B cell (primary cell): ENCODE results near the gene VTI1A. TPM values are rescaled to one million over a fixed set of nuclear protein-coding genes. Genes with fewer than 3 reads are reported as not detected.

Experiments used
- ATAC-seq: fragments of 200-7000 bp; cut with Tn5 transposase; one replicate; pipeline ENCODE4 v1.10.0; 2021; ENCODE audit warnings: low read depth, mild to moderate bottlenecking, moderate number of reproducible peaks, moderate library complexity
- CTCF ChIA-PET: fragments of 350-600 bp; sonication (Branson Sonifier 250); formaldehyde crosslinking; loops from one replicate; lab custom pipeline; 2021; ENCODE audit warnings: antibody characterized with exemption, inconsistent platforms; lab: Charles Lee
- POLR2A ChIA-PET: fragments of 350-600 bp; sonication (Branson Sonifier 250); formaldehyde crosslinking; loops from one replicate; lab custom pipeline; 2021; ENCODE audit warnings: antibody characterized with exemption; lab: Charles Lee
- DNase-seq: peaks from one replicate; pipeline ENCODE4 v3.0.0; 2013
- H2AFZ ChIP-seq: 2 replicates; pipeline ENCODE4 v1.6.1; 2012; ENCODE audit warnings: mild to moderate bottlenecking, low read depth, low read length; ENCODE audit not compliant: insufficient read depth, poor library complexity, severe bottlenecking
- H3K27ac ChIP-seq, 2 donors: 1 replicate in 1 of 2; 2 replicates in 1 of 2; pipeline ENCODE4 v1.5.1; 2012 to 2013; ENCODE audit warnings: low read length in 2 of 2, mild to moderate bottlenecking in 2 of 2, moderate library complexity in 1 of 2
- H3K27me3 ChIP-seq, 4 experiments: fragments of 200-600 bp in 1 of 4; sonication (generic) in 1 of 4; replicated peaks in 1 of 4; 1 replicate in 2 of 4; 2 replicates in 2 of 4; pipeline versions ENCODE4 v1.6.1 to v1.7.0; 2013 to 2016; ENCODE audit warnings: low read length in 3 of 4, mild to moderate bottlenecking in 2 of 4, mixed read lengths in 1 of 4, moderate library complexity in 1 of 4; ENCODE audit not compliant: insufficient read depth in 4 of 4, control insufficient read depth in 3 of 4; ENCODE audit errors: control extremely low read depth in 1 of 4
- H3K36me3 ChIP-seq, 2 experiments: replicated peaks in 1 of 2; 1 replicate in 1 of 2; 2 replicates in 1 of 2; pipeline versions ENCODE4 v1.6.1 to v1.7.1; 2013; ENCODE audit warnings: low read length in 1 of 2; ENCODE audit not compliant: insufficient read depth in 2 of 2, control insufficient read depth in 1 of 2; ENCODE audit errors: control extremely low read depth in 1 of 2, extremely low read depth in 1 of 2
- H3K4me1 ChIP-seq, 2 donors: fragments of 200-600 bp in 1 of 2; sonication (generic) in 1 of 2; 1 replicate in 1 of 2; 2 replicates in 1 of 2; pipeline versions ENCODE4 v1.5.1 to v1.6.1; 2013 to 2017; ENCODE audit warnings: low read length in 2 of 2; ENCODE audit not compliant: control insufficient read depth in 2 of 2, insufficient read depth in 2 of 2
- H3K4me2 ChIP-seq: replicated peaks from 2 replicates; pipeline ENCODE3; 2012; ENCODE audit warnings: mild to moderate bottlenecking, low read depth, low read length; ENCODE audit not compliant: poor library complexity, severe bottlenecking
- H3K4me3 ChIP-seq, 5 experiments: fragments of 200-600 bp in 1 of 5; sonication (generic) in 1 of 5; 1 replicate in 3 of 5; 2 replicates in 2 of 5; pipeline versions ENCODE4 v1.5.1 to v1.7.0; 2011 to 2016; ENCODE audit warnings: low read length in 4 of 5, mild to moderate bottlenecking in 4 of 5, low read depth in 2 of 5, control low read depth in 1 of 5, moderate library complexity in 1 of 5; ENCODE audit not compliant: insufficient read depth in 1 of 5; ENCODE audit errors: control extremely low read depth in 1 of 5, extremely low read depth in 1 of 5
- H3K79me2 ChIP-seq: fragments of 200-600 bp; sonication (generic); one replicate; pipeline ENCODE4 v1.6.0; 2016; ENCODE audit warnings: low read length; ENCODE audit not compliant: control insufficient read depth, insufficient read depth
- H3K9ac ChIP-seq: fragments of 200-600 bp; sonication (generic); 2 replicates; pipeline ENCODE4 v1.6.1; 2017; ENCODE audit warnings: mild to moderate bottlenecking, low read length, moderate library complexity
- H3K9me3 ChIP-seq, 3 donors: one replicate each; pipeline versions ENCODE4 v1.6.1 to v1.7.1; 2013; ENCODE audit warnings: low read length in 2 of 3; ENCODE audit not compliant: control insufficient read depth in 2 of 3, insufficient read depth in 1 of 3; ENCODE audit errors: control extremely low read depth in 1 of 3
- H4K20me1 ChIP-seq: 2 replicates; pipeline ENCODE4 v1.6.0; 2012; ENCODE audit warnings: mild to moderate bottlenecking, low read length; ENCODE audit not compliant: insufficient read depth, control insufficient read depth, poor library complexity, severe bottlenecking
- H3K27ac Mint-ChIP-seq: one replicate; pipeline ENCODE4 v1.8.0; 2021; ENCODE audit warnings: mixed read lengths
- H3K27me3 Mint-ChIP-seq: one replicate; pipeline ENCODE4 v1.8.0; 2021; ENCODE audit warnings: mixed read lengths
- H3K4me1 Mint-ChIP-seq: one replicate; pipeline ENCODE4 v1.8.0; 2021; ENCODE audit warnings: mixed read lengths
- H3K4me3 Mint-ChIP-seq: one replicate; pipeline ENCODE4 v1.8.0; 2021; ENCODE audit warnings: mixed read lengths
- H3K9me3 Mint-ChIP-seq: one replicate; pipeline ENCODE4 v1.8.0; 2022; ENCODE audit warnings: mixed read lengths; ENCODE audit not compliant: insufficient read depth
- EZH2 ChIP-seq: IDR thresholded peaks from 2 replicates; pipeline ENCODE4 v1.6.1; 2012; ENCODE audit warnings: borderline replicate concordance, low read depth, mild to moderate bottlenecking, moderate library complexity, low read length; ENCODE audit not compliant: insufficient read depth, poor library complexity, severe bottlenecking
- WGBS: methylation state at CpG from one replicate; pipeline ENCODE4 v1.1.5; 2013; ENCODE audit warnings: missing lambda C conversion rate; ENCODE audit not compliant: insufficient coverage; 5-methylcytosine and 5-hydroxymethylcytosine counted together
- intact Hi-C: fragments of 100-400 bp; cut with micrococcal nuclease; formaldehyde crosslinking; loops from one replicate; pipeline ENCODE4 v1.10.0; 2022
- polyA plus RNA-seq: library from polyadenylated mRNA; depleted of rRNA; stranded (reverse); fragments of >200 nt; gene quantifications from 2 replicates; pipeline ENCODE4 v1.2.3, GENCODE V29; 2012
- total RNA-seq, 2 donors: library from RNA; stranded (reverse); fragments of 120-200 nt in 1 of 2; gene quantifications; 1 replicate in 1 of 2; 2 replicates in 1 of 2; pipeline versions ENCODE4 v1.2.3 to v1.2.4, GENCODE V29; 2013 to 2022
- TF ChIP-seq, protein P1 (sequence below): fragments of 200-600 bp; IDR thresholded peaks from one replicate; pipeline ENCODE4 v1.8.0; 2022; ENCODE audit warnings: antibody characterized with exemption, mild to moderate bottlenecking

Gene VTI1A
- total and polyA plus RNA-seq, 2 donors (not counting 1 experiment from before 2014, with no cell fraction given): 20.0 to 84.1 TPM

DNA sequence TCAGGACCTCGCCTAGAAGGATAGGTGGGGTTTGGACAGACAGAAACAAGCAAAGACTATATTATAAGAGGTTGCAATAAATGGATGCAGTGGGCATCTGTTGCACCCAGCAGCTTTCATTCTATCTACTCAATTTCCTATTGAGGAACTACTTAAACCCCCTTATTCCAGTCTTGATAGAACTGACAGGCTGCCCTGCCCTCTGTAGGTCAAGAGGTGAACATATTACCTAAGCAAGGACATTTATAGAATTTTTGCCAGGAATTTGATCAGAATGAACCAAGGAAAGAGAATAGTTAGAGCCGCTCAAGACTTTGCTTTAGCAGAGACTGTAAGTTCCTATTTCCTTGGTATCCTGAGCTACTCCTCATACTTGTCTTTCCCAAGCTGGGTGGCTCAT is 9.5 kb downstream of the VTI1A start:
- no peak for DNase-seq
- CTCF ChIA-PET: interaction anchor here (0.7 to 1.2 kb wide), 4 partner anchors 8 to 22 kb away, joined by 3 to 4 read pairs (median 3); no protein-coding TSS in a partner anchor

DNA sequence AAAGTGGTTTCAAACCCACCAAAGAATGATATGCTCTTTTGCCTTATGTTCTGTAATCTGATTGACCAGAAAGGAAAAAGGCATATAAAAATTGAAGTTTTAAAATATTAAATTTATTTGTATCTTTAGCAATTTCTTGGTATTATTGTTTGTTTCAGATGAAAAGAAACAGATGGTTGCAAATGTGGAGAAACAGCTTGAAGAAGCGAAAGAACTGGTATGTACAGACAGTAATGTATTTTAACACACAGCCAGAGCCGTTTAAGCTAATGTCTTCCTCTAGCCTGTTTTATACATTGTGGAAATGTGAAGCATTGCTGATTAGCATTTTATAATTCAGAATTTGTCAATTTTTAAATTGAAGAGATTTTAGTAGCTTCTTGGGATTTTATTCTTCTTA is 13.4 kb downstream of the VTI1A start:
- H4K20me1 ChIP-seq: peaks cover 6% of the 10 kb centered on the region
- ATAC-seq (no peak), DNase-seq (no peak)
- TF ChIP-seq EZH2: no peak
- TF ChIP-seq, protein P1, sequence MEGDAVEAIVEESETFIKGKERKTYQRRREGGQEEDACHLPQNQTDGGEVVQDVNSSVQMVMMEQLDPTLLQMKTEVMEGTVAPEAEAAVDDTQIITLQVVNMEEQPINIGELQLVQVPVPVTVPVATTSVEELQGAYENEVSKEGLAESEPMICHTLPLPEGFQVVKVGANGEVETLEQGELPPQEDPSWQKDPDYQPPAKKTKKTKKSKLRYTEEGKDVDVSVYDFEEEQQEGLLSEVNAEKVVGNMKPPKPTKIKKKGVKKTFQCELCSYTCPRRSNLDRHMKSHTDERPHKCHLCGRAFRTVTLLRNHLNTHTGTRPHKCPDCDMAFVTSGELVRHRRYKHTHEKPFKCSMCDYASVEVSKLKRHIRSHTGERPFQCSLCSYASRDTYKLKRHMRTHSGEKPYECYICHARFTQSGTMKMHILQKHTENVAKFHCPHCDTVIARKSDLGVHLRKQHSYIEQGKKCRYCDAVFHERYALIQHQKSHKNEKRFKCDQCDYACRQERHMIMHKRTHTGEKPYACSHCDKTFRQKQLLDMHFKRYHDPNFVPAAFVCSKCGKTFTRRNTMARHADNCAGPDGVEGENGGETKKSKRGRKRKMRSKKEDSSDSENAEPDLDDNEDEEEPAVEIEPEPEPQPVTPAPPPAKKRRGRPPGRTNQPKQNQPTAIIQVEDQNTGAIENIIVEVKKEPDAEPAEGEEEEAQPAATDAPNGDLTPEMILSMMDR: no peak
- POLR2A ChIA-PET: interaction anchor here (0.6 kb wide), 1 partner anchor 31 kb away, joined by 5 read pairs; no protein-coding TSS in a partner anchor
- H3K27ac ChIP-seq: no peak overlapping the region
- WGBS: no CpG with 5 or more reads among the region's 2 CpGs
- peaks cover 6 to 25% of the 10 kb centered on the region in 2 experiments for H3K36me3 ChIP-seq
- Mint-ChIP-seq H3K27me3 (no peaks in the 10 kb centered on the region), H3K9me3 (no peaks in the 10 kb centered on the region), H3K4me3 (no peak overlapping the region), H3K4me1 (peaks cover 15% of the 10 kb centered on the region), H3K27ac (no peak overlapping the region)
- H3K4me3 ChIP-seq: no peak overlapping the region
- H3K4me2 ChIP-seq: no peak overlapping the region
- peaks cover 0 to 1% (median 0%) of the 10 kb centered on the region in 3 donors for H3K9me3 ChIP-seq
- H2AFZ ChIP-seq: no peak overlapping the region
- CTCF ChIA-PET: interaction anchor here (0.7 kb wide), 1 partner anchor 15 kb away, joined by 3 read pairs; no protein-coding TSS in a partner anchor
- intact Hi-C loops: no loop called here
- H3K27me3 ChIP-seq: no peaks in the 10 kb centered on the region
- no peaks in the 10 kb centered on the region for H3K4me1 ChIP-seq
- H3K79me2 ChIP-seq: peaks cover 31% of the 10 kb centered on the region
- H3K9ac ChIP-seq: no peak overlapping the region

More for the DNA sequence above, 9.5 kb downstream of the VTI1A start:
- Histone ChIP-seq H3K27ac (no peak overlapping the region), H4K20me1 (peaks cover 7% of the 10 kb centered on the region), H3K36me3 (peaks cover 0 to 12% of the 10 kb centered on the region in 2 experiments), H3K4me1 (no peaks in the 10 kb centered on the region), H3K9me3 (no peaks in the 10 kb centered on the region), H3K27me3 (no peaks in the 10 kb centered on the region), H3K79me2 (peaks cover 56% of the 10 kb centered on the region), H3K9ac (no peak overlapping the region), H2AFZ (no peak overlapping the region), H3K4me3 (no peak overlapping the region), H3K4me2 (no peak overlapping the region)
- POLR2A ChIA-PET: no interaction called here
- no peaks in the 10 kb centered on the region for H3K27me3 Mint-ChIP-seq
- WGBS: 100% methylated on average over 1 of the region's 2 CpGs
- intact Hi-C loops: no loop called here
- no peak overlapping the region for H3K4me3 Mint-ChIP-seq
- no peak for ATAC-seq
- H3K4me1 Mint-ChIP-seq: peaks cover 10% of the 10 kb centered on the region
- no peaks in the 10 kb centered on the region for H3K9me3 Mint-ChIP-seq
- TF ChIP-seq, protein P1: peak; percentile 31
- TF ChIP-seq EZH2: no peak
- H3K27ac Mint-ChIP-seq: no peak overlapping the region
